GM08714 (cell line): Measurements from ENCODE around the gene CCDC154.

Experiments
- H3K4me3 ChIP-seq: fragments of 200-500 bp; sonication (Bioruptor generic); 2 replicates; pipeline ENCODE4 v1.5.1; 2014; ENCODE audit warnings: mild to moderate bottlenecking, low read length, inconsistent platforms
- ZNF274 ChIP-seq: IDR thresholded peaks from 2 replicates; pipeline ENCODE4 v1.6.1; 2012; ENCODE audit warnings: mild to moderate bottlenecking, low read depth, low read length

Gene CCDC154

DNA sequence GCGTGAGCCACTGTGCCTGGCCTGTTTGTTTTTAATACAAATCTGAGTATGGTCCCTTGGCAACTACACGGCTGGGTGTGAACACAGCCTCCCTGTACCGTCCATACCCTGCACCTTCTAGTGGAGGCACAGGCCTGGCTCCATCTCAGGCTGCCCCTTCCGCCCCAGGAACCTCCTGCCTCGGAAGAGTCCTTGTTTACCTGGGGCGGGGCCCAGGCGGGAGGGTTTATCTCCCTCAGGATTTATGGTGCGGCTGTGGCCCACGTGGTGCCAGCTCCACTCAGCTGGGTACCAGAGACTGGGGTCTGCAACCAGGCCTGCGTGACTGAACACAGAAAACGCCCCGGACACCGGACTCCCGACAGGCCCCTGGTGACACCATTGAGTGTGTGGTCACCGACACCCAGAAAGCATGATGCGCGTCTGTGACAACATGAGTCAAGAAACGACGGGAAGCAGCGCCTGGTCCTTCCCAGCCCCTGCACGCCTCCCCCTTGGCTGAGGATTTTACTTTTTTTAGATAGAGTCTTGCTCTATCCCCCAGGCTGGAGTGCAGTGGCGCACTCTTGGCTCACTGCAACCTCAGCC lies 48.8 kb downstream of the CCDC154 start:
- H3K4me3 ChIP-seq, result no peak overlapping the region
- no peak for TF ChIP-seq ZNF274

- H3K4me3 ChIP-seq, result no peak overlapping the region
- no peak for TF ChIP-seq ZNF274
Measured at GRCh38 chr16:1394367-1394951, 49.9 kb downstream of the CCDC154 start.

- TF ChIP-seq ZNF274, result no peak
- no peak overlapping the region for H3K4me3 ChIP-seq
Measured at GRCh38 chr16:1393613-1394176, 50.7 kb downstream of the CCDC154 start.

DNA sequence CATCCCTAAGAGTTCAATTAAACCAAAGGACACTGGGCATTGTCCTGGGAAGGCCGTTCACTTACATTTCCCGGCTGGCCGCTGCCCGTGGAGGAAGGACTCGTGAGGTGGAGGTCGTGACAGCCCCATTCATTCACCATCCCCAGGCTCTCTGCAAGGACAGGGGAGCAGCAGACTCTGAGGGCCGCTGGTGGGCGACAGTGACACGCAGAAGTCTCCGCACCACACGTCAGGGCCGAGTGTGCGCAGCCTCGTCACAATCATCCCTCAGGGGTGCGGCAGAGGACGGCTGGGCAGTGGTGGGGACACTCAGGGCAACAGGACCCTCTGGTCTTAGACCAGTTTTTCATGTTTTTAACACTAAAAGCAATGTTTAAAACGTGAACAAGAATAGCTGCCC lies 51.5 kb downstream of the CCDC154 start:
- no peak for TF ChIP-seq ZNF274
- H3K4me3 ChIP-seq, result no peak overlapping the region

DNA sequence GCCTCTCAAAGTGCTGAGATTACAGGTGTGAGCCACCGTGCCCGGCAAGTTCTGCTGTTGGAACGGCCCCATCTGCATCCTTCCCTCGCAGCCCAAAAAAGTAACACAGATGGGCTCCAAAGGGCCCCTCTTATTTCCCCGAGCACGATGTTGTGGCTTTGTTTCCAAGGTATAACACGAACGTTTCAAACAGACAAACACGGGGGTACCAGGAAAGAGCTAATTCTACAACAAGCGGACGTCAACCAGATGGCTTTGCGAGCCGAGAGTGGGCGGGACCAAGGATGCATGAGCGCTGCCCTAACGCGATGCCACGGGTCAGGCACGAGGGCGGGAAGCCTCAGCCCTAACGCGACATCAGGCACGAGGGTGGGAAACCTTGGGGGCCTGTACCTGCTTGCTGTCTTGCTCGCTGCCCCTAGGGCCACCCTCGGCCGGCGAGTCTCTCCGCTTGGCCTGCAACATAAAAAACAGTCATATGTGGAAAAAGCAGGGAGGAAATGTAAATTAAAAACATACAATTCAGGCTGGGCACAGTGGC lies 54.0 kb downstream of the CCDC154 start:
- no peak overlapping the region for H3K4me3 ChIP-seq
- no peak for TF ChIP-seq ZNF274

- no peak overlapping the region for H3K4me3 ChIP-seq
- TF ChIP-seq ZNF274, result no peak
Measured at GRCh38 chr16:1389762-1390161, 54.6 kb downstream of the CCDC154 start.

DNA sequence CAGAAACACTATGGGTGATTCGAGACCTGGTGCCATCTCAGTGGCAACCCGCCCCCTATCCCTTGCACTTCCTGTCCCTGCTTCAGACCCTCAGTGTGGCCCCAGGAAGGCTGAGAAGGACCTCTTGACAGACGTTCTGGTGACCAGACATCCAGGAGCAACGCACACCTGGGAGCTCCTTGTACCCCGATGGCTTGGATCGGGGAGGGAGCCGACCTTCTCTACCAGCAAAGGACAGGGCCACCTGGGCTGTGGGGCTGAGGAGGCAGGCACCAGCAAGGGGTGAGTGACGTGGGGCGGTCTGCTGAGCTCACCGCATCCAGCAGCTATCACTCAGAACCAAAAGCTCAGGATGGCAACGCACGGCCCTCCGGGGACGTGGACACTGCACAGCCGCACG lies 57.0 kb downstream of the CCDC154 start:
- no peak overlapping the region for H3K4me3 ChIP-seq
- TF ChIP-seq ZNF274, result no peak

- TF ChIP-seq ZNF274, result no peak
- H3K4me3 ChIP-seq, result no peak overlapping the region
Measured at GRCh38 chr16:1385232-1385631, 59.1 kb downstream of the CCDC154 start.
